GM19395 (cell line): ENCODE measurements around the gene TAF13.
"Not testable (repeated sequence)": the region's sequence is repeated elsewhere in the genome, so short reads cannot be mapped to it uniquely, and the experiment has no call there.

Experiments
- ATAC-seq: cut with Tn5 transposase; IDR thresholded peaks from one replicate; pipeline ENCODE4 v1.9.1; 2021; ENCODE audit warnings: mild to moderate bottlenecking, moderate library complexity; ENCODE audit not compliant: unreplicated experiment

TAF13 gene

DNA sequence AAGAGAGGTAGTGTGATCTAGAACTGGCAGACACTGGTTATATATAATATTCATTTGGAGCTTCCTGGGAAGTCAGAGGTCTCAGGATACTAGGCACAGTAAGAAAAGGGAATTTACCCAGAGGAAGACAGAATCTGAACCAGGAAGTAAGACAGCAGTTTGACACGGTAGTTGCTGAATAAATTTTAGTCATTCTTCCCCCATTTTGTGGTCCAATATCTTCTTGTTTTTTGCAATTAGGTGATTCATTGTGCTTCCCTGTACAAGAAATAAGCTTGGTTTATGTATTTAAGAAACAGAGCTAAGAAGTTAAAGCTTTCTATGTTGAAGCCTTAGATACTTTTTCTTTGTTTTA lies 16.0 kb upstream of the TAF13 start:
- ATAC-seq = no peak

DNA sequence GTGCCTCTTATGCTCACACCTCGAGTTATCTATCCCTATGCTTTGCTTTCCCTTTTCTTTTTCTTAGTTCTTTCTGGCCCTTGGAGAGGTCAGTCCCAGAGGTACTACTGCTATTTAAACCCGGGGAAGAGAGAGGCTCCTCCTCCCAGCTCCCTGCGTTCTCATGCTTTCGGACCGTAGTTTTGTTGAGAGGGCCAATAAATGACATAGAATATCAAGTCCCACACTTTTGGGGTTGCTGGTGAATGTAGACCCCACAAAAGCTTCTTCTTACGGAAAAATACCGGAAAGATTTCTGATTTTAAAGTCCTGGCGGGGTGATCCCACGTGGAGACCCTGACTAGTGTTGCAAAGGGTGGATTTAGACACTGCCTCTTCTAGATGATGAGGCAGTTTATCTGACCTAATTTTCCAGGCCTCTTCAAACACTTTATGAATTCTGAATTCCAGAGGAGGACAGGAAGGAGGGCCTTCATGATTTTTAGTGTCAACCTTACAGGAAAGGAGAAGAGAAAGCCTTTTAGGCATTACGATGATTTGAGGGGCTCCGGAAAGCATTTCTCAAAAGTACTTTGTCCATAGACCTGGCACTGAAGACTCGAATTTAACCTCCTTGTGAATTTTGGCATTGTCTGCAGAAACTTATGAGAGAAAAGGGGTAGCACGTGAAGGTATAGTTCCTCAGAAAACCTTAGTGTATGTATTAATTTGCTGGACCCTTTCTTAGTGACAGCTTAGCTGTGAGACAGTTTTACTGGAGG lies 15.5 kb upstream of the TAF13 start:
- ATAC-seq = peak; percentile 56

DNA sequence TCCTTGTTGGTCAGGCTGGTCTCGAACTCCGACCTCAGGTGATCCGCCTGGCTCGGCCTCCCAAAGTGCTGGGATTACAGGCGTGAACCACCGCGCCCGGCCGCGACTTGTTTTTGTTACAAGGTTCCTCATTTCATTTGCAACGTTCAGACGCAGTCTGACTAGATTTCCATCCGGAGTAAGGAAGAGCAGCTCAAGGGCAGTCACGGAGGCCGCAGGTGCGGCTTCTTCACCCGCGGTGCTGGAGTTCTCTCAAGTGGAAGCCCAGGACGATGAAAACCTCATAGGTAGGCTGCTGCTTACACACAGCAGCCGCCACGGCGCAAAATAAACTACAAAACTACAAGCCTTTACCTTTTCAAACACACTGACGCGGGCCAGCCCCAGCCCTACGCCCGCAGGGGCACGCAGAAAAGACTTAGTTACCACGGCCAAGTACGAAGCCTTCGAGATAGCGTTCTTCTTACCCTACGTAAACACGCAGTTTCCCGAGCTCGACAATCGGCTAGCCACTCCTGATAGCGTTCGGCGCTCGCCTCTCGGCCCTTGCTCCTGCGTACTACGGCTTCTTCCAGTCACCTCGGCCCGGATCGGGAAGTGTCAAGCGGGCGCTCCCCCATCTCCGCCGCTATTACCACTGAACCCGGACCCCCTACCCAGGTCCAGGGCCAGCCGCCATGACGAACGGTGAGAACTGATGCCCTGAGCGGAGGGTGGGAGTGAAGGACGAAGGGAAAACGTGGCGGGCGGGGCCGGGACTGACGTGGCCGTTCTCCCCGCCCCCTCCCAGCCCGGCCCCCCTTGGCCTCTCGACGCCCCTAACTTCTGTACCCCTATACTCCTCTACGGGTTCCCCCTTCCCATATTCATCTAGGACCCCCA lies 14.6 kb upstream of the TAF13 start, which contains the start of gene TMEM167B:
Gene TMEM167B (plus strand): TSS at position 569 of the 882 bp plus-strand sequence. CDS start 109 bp downstream, at position 678.
- ATAC-seq = peak; percentile 89

DNA sequence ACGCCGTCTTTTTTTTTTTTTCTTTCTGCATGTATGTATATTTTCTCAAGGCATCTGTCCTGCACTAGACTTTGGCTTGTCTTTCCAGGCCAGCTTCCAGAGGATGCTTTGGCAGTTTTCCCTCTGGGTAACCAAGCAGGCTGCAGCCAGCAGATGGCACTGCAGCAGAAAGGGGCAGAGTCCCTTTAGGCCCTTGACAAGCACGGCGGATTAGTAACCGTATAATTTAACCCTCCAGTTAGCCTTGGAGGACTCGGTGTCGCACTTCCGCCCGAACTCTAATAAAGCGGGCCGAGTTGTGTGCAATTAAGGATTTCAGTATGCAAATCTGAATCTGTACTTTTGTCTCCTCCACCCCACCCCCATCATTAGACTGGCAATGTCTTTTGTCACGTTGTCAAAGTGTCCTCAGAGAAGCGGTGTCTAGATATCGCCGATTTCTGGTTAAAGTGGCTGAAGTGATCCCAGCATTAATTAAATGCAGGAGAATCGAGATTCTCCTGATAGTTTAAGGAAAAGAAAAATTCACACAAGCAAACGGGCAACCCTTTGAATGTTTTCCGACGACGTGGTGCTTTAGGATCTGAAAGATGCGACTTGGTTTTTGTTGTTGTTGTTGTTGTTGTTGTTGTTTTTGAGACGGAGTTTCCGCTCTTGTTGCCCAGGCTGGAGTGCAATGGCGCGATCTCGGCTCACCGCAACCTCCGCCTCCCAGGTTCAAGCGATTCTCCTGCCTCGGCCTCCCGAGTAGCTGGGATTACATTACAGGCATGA lies 13.6 kb upstream of the TAF13 start:
- no peak for ATAC-seq

DNA sequence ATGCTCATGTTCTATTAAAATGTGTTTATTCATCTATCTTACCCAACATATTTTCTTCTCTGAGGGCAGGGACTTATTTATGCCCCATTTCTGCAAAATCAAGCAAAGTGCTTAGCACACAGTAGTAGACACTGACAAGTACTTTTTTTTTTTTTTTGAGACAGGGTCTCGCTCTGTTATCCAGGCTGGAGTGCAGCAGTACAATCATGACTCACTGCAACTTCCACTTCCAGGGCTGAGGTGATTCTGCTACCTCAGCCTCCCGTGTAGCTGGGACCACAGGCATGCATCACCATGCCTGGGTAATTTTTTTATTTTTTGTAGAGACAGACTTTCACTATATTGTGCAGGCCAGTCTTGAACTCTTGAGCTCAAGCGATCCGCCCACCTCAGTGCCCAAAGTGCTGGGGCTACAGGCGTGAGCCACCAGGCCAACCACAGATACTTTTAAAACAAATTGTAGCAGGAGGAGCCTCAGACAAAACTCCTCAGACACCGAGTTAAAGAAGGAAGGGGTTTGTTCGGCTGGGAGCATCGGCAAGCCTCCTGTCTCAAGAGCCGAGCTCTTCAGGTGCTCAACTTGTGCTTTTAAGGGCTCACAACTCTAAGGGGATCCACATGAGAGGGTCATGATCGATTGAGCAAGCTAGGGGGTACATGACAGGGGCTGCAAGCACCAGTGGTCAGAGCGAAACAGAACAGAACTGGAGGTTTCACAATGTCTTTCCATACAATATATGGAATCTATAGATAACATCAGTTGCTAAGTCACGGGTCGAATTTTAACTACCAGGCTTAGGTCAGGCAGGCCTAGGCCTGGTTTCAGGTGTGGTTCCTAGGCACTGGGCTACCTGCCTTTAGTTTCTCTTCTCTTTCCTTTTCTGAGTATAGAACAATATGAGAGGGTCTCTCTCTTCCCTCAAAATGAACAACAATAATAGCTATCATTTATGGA lies 9.0 kb upstream of the TAF13 start:
- no peak for ATAC-seq

DNA sequence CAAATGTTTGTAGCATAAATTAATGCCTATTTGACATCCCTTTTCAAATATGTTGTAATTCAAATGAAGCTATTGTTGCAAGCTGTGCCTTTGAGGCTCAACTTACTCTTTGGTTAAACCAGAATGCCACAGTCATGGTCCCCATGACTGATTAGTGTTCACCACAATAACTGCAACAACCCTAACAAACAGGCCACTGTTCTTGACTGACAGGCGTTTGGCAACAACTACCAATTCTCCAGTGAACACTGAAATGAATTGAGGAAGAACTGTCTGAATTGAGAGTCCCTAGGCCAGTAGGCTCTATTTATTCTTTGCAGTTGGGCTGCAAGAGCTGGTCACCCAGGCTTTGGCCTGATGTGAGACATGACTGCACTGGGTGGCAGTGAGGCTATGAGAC lies 8.1 kb upstream of the TAF13 start:
- no peak for ATAC-seq

DNA sequence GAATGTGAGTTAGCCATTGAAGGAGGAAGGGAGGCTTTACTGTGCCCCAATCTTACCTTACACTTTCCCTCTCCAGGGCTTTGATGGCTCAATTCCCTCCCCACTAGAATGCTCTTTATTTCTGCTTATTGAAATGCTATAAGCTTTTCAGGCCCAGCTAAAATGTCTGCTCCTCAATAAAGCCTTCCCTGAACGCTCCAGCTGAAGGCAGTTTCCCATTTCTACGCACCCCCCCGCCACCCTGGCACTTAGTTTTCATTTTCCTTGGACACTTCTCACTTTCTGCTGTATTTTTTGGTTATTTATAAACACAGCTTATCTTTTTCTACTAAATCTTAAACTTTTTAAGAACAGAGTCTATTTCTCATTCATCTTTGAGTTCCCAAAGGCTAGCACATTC lies 7.7 kb upstream of the TAF13 start:
- ATAC-seq = no peak

GRCh38 chr1:109080441-109081082 lies 4.8 kb upstream of the TAF13 start:
- no peak for ATAC-seq

DNA sequence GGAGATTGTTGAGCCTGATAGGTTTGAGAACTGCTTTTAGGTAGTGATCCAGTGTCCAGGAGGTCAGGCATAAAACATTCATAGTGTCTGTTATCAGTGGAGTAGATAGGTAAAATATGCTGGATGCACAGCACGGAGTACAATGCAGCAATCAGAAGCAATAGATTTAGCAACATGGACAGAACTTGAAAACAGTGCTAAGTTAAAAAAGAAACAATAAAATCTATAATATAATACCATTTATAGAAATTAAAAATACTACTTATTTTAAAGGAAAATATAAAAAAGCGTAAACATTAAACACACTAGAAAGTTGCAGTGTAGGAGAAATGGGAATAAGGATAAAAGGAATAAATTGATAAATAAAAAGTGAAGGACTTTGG lies 3.4 kb upstream of the TAF13 start:
- no peak for ATAC-seq

DNA sequence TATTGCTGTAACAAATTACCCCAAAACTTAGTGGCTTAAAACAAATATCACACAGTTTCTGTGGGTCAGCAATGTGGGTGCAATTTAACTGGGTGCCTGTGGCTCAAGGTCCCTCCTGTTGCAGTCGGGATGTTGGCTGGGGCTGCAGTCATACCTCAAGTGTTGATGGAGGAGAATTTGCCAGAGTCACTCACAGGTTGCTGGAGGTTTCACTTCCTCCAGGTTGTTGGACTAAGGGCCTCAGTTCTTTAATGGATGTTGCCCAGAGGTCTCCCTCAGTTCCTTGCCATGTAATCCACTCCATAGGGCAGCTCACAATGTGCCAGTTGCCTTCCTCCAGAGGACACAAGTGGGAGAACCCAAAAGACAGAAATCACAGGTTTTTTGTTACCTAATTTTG lies 2.5 kb upstream of the TAF13 start:
- ATAC-seq = no peak

GRCh38 chr1:109069294-109069693 lies 6.5 kb downstream of the TAF13 start:
- ATAC-seq = no peak

GRCh38 chr1:109067883-109068282 lies 7.9 kb downstream of the TAF13 start:
- ATAC-seq = no peak

GRCh38 chr1:109065137-109065536 lies 10.7 kb downstream of the TAF13 start:
- no peak for ATAC-seq

DNA sequence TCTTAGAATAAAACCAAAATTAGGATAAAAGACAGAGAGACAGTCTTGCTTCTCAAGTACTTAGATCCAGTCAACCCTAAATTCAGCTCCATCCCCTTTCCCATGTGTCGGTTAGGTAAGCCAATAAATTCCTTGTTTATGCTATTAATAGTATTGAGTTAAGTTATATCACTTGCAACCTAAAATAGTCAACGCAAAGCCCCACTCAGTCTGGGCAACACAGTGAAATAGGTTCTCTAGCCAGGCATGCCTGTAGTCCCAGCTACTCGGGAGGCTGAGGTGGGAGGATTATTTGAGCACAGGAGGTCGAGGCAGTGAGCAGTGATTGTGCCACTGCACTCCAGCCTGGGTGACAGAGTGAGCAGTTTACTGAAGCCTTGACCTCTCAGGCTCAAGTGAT lies 14.6 kb downstream of the TAF13 start:
- no peak for ATAC-seq

DNA sequence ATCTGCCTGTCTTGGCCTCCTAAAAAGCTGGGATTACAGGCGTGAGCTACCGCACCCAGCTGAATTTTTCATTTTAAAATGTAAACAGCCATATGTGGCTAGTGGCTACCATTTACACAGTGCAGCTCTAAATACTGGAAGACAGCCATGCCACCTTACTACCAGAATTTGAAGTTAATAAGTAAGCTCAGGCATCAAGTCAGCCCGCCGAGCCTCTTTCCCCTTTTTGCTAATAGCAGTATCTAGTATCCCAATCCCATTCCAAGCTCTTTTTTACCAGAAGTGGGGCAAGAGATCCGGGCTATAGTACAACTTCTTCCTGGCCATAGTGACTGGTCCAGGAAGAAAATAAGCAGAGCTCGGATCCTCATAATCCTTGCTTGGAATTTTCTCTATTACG lies 15.1 kb downstream of the TAF13 start:
- no peak for ATAC-seq

GRCh38 chr1:109059026-109059425 lies 16.8 kb downstream of the TAF13 start:
- ATAC-seq = no peak

GRCh38 chr1:109056064-109056463 lies 19.7 kb downstream of the TAF13 start:
- no peak for ATAC-seq

- not testable (repeated sequence) for ATAC-seq
Observed at GRCh38 chr1:109052145-109052544, 23.7 kb downstream of the TAF13 start.

DNA sequence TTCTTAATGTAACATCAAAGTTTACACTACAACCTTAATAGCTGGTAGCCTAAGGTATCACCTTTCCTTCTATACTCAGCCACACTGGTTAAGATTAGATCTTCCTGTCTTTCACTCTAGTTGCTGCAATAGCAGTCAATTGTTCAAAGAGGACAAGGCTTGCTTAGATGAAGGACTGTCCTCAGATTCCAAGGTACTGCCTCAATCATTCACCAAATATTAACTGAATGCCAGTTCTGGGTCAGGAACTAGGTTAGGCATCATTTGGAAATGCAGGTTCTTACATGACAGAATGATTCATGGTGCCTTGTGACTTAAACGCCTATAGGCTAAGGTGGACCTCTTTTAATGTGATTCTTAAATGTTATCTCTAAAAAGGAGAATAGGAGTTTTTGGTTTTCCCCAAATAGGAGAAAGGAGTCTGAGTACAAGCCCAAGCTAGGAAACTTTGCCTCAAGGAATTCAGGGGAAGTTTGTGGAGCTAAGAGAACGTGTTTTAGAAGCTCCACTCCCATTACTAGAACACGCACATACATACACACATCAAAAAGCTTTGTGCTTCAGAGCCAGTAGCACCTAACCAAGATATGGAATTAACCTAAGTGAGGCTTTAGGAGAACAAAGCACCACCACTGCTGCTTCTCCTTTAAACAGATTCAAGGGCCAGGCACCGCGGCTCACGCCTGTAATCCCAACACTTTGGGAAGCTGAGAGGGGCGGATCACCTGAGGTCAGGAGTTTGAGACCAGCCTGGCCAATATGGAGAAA lies 25.4 kb downstream of the TAF13 start:
- ATAC-seq = no peak
